Body of pancreas (tissue), 4 donors: Measurements from ENCODE around the gene PTPRB. TPM values are rescaled to one million over a fixed set of nuclear protein-coding genes. Genes with fewer than 3 reads are reported as not detected.
A peak's percentile ranks its signal among the peaks of the same experiment; 100 is the strongest.

Experiments used
- ATAC-seq: fragments of 150-250 bp; one replicate; pipeline ENCODE4 v1.9.1; 2016
- DNase-seq, 4 donors: peaks; one replicate each; pipeline ENCODE4 v3.0.0-alpha.2; 2019
- H3K27ac ChIP-seq, 4 donors: fragments of 200-600 bp; sonication (generic); 1 replicate in 3 of 4; 2 replicates in 1 of 4; pipeline versions ENCODE4 v1.5.1 to v1.6.1; 2016 to 2019; ENCODE audit warnings: mild to moderate bottlenecking in 1 of 4, mixed read lengths in 1 of 4, moderate library complexity in 1 of 4
- H3K27me3 ChIP-seq, 2 donors: fragments of 200-600 bp; sonication (generic); one replicate each; pipeline ENCODE4 v1.6.0; 2016; ENCODE audit warnings: mild to moderate bottlenecking in 1 of 2
- H3K36me3 ChIP-seq, 2 donors: fragments of 200-600 bp; sonication (generic); replicated peaks in 1 of 2; 2 replicates each; pipeline ENCODE4 v1.5.1; 2016; ENCODE audit warnings: low read depth in 2 of 2; ENCODE audit not compliant: insufficient read depth in 1 of 2
- H3K4me1 ChIP-seq: fragments of 200-600 bp; sonication (generic); one replicate; pipeline ENCODE4 v1.6.0; 2016
- H3K4me3 ChIP-seq, 2 donors: fragments of 200-600 bp; sonication (generic); 1 replicate in 1 of 2; 2 replicates in 1 of 2; pipeline ENCODE4 v1.5.1; 2016 to 2019
- H3K9me3 ChIP-seq, 3 donors: fragments of 200-600 bp; sonication (generic); 1 replicate in 2 of 3; 2 replicates in 1 of 3; pipeline ENCODE4 v1.5.1; 2016
- CTCF ChIP-seq, 7 experiments: fragments of 450-650 bp in 4 of 7; fragments of 200-600 bp in 3 of 7; sonication (generic) in 3 of 7; IDR thresholded peaks; one replicate each; pipeline ENCODE4 v1.5.1; 2016 to 2019; ENCODE audit warnings: antibody characterized with exemption in 7 of 7
- POLR2A ChIP-seq, 3 donors: fragments of 450-650 bp; IDR thresholded peaks; one replicate each; pipeline ENCODE4 v1.6.1; 2016; ENCODE audit warnings: antibody characterized with exemption in 3 of 3, mild to moderate bottlenecking in 2 of 3
- WGBS, 2 donors: methylation state at CpG; one replicate each; pipeline ENCODE4 v1.1.5; 2017; 5-methylcytosine and 5-hydroxymethylcytosine counted together
- intact Hi-C: fragments of 100-400 bp; cut with DNase I; formaldehyde crosslinking; loops from one replicate; pipeline ENCODE4 v1.15.1; 2023
- total RNA-seq, 2 donors: library from RNA; depleted of rRNA; stranded (reverse); fragments of >200 nt; gene quantifications; one replicate each; pipeline ENCODE4 v1.1.0, GENCODE V29; 2016

PTPRB gene
- total RNA-seq, 2 donors from 2014 or later, result 4.9 to 9.9 TPM

GRCh38 chr12:70535896-70536374 lies 101.3 kb downstream of the PTPRB start:
- TF ChIP-seq POLR2A (IDR thresholded peaks at IDR 0.05) (no peak), CTCF (IDR thresholded peaks at IDR 0.05) (no peak)
- intact Hi-C loops, result no loop called here
- ATAC-seq (peak; percentile 60), DNase-seq (peak in 2 of 4 donors; percentile 5 to 11)
- Histone ChIP-seq H3K9me3 (no peaks in the 10 kb centered on the region), H3K27ac (no peak overlapping the region), H3K4me3 (no peak overlapping the region), H3K36me3 (no peaks in the 10 kb centered on the region), H3K27me3 (no peaks in the 10 kb centered on the region), H3K4me1 (no peaks in the 10 kb centered on the region)
- 47 to 62% methylated on average over 6 of the region's 6 CpGs for WGBS, 2 donors

GRCh38 chr12:70534466-70534865 lies 102.8 kb downstream of the PTPRB start:
- H3K4me3 ChIP-seq, result no peak overlapping the region
- DNase-seq (no peak), ATAC-seq (no peak)
- no peaks in the 10 kb centered on the region for H3K36me3 ChIP-seq
- H3K9me3 ChIP-seq, result no peaks in the 10 kb centered on the region
- no peak overlapping the region for H3K27ac ChIP-seq
- no peaks in the 10 kb centered on the region for H3K4me1 ChIP-seq
- H3K27me3 ChIP-seq, result no peaks in the 10 kb centered on the region
- TF ChIP-seq CTCF (IDR thresholded peaks at IDR 0.05), result no peak
- no peak for TF ChIP-seq POLR2A (IDR thresholded peaks at IDR 0.05)
- intact Hi-C loops, result no loop called here
- 73 to 81% methylated on average over 7 of the region's 7 CpGs for WGBS, 2 donors

DNA sequence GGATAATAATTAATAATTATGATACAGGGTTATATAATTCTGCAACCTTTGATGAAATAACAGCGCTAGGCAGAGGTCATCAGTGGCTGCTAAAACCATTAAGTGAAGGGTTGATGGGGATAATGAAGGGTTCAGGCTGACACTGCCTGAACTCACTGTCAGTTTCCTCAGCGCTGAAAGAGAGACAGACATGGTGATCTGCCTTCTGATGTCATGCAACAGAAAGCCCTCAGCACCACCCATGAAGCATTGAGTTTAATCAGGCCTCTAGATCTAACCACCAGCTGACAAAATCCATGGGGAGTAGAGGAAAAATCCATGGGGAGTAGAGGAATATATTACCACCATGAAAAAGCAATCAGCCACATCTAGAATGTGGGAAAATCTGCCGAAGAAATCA lies 107.6 kb downstream of the PTPRB start:
- Histone ChIP-seq H3K4me1 (no peaks in the 10 kb centered on the region), H3K27me3 (no peaks in the 10 kb centered on the region), H3K36me3 (no peaks in the 10 kb centered on the region), H3K27ac (no peak overlapping the region), H3K9me3 (no peaks in the 10 kb centered on the region), H3K4me3 (no peak overlapping the region)
- DNase-seq (no peak), ATAC-seq (no peak)
- TF ChIP-seq POLR2A (IDR thresholded peaks at IDR 0.05), result no peak
- intact Hi-C loops, result no loop called here
- WGBS, 2 donors, result 52 to 62% methylated on average over 3 of the region's 3 CpGs

DNA sequence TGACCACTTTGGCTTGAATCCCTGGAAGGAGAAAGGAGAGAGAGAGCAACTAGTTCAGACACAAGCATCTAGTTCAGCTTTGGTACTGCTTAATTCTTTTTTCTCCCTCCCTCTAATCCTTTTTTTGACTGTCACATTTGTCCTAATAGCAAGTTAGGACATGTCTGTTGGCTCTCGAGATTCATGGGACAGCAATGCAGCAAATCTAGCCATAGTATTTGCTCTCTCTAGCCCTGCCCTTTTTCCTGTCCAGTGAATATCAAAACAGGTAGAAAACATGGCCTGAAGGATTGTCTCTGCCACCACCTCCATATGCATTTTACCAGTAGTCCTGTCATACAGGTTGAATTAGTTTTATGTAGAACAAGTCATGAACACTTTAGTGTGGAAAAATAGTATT lies 116.4 kb downstream of the PTPRB start:
- WGBS, 2 donors, result 39 to 48% methylated on average over 1 of the region's 1 CpG
- Histone ChIP-seq H3K4me1 (no peaks in the 10 kb centered on the region), H3K27me3 (no peaks in the 10 kb centered on the region), H3K9me3 (no peaks in the 10 kb centered on the region), H3K4me3 (no peak overlapping the region), H3K27ac (no peak overlapping the region), H3K36me3 (no peaks in the 10 kb centered on the region)
- ATAC-seq (no peak), DNase-seq (no peak)
- TF ChIP-seq POLR2A (IDR thresholded peaks at IDR 0.05), result no peak
- intact Hi-C loops, result no loop called here

- Histone ChIP-seq H3K9me3 (no peaks in the 10 kb centered on the region), H3K36me3 (no peaks in the 10 kb centered on the region), H3K4me1 (no peaks in the 10 kb centered on the region), H3K27ac (no peak overlapping the region), H3K4me3 (no peak overlapping the region), H3K27me3 (no peaks in the 10 kb centered on the region)
- ATAC-seq, result no peak
- DNase-seq, result no peak
- no peak for TF ChIP-seq POLR2A (IDR thresholded peaks at IDR 0.05)
- TF ChIP-seq CTCF (IDR thresholded peaks at IDR 0.05), result no peak
- intact Hi-C loops, result no loop called here
Observed at GRCh38 chr12:70513426-70513825, 123.8 kb downstream of the PTPRB start.

DNA sequence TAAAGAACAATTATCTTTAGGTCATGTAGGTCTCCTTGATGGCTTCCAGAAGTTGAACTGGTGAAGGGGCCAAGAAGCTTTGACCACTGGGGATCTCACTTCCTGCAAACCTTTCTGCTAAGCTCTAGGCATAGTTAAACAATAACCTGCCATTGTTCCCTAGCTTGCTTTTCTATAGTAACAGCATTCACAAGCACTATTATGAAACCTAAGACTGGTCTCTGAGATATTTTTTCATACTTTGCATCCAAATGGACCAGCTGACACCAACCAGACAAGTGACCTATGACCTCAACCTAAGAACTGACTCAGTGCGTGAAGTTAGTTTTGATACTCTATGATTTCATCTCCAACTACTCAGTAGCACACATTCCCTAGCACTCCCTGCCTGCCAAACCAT lies 129.1 kb downstream of the PTPRB start:
- H3K36me3 ChIP-seq, result no peaks in the 10 kb centered on the region
- no peaks in the 10 kb centered on the region for H3K9me3 ChIP-seq
- intact Hi-C loops, result no loop called here
- no peak for TF ChIP-seq POLR2A (IDR thresholded peaks at IDR 0.05)
- no peak for TF ChIP-seq CTCF (IDR thresholded peaks at IDR 0.05)
- no peak for ATAC-seq
- H3K27me3 ChIP-seq, result no peaks in the 10 kb centered on the region
- H3K27ac ChIP-seq, result no peak overlapping the region
- H3K4me3 ChIP-seq, result no peak overlapping the region
- no peaks in the 10 kb centered on the region for H3K4me1 ChIP-seq
- no peak for DNase-seq
- 88 to 100% methylated on average over 1 of the region's 1 CpG for WGBS, 2 donors
